ENCODE data around the gene TSPEAR.

DNA sequence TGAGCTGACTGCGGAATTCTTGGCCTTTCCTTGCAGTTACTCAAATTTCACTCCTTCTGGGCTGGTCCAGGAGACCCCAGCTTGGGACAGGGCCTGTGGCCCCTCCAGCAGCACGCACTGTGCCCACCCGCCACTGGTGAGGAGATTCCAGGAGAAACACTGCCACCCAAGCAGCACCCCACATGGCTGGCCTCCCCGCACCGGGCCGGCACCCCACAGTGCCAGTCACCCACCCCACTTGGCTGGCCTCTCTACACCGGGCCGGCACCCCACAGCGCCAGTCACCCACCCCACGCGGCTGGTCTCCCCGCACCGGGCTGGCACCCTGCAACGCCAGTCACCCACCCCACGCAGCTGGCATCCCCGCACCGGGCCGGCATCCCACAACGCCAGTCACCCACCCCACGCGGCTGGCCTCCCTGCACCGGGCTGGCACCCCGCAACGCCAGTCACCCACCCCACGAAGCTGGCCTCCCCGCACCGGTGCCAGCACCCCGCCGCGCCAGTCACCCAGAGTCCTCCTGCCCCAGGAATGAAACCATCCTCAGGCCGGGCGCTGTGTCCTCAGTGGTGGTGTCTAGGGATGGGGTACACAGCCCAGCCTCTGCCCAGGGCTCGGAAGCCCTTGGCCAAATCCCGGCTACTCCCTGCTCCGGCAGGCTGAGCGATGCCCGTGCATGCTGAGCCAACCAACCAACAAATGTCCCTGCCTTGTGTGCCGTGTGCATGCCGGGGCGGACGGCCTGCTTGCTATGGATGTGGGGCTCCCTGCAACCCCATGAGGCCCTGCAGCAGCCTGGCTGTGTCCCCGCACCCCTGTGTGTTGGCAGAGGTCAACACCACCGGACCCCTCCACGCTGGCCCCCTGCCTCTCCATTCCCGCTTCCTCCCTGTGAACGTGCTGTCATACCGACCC is 38.6 kb upstream of the TSPEAR start:
- TF ChIP-seq, protein P1, sequence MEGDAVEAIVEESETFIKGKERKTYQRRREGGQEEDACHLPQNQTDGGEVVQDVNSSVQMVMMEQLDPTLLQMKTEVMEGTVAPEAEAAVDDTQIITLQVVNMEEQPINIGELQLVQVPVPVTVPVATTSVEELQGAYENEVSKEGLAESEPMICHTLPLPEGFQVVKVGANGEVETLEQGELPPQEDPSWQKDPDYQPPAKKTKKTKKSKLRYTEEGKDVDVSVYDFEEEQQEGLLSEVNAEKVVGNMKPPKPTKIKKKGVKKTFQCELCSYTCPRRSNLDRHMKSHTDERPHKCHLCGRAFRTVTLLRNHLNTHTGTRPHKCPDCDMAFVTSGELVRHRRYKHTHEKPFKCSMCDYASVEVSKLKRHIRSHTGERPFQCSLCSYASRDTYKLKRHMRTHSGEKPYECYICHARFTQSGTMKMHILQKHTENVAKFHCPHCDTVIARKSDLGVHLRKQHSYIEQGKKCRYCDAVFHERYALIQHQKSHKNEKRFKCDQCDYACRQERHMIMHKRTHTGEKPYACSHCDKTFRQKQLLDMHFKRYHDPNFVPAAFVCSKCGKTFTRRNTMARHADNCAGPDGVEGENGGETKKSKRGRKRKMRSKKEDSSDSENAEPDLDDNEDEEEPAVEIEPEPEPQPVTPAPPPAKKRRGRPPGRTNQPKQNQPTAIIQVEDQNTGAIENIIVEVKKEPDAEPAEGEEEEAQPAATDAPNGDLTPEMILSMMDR (IDR thresholded peaks at IDR 0.05): no peak
- TF ChIP-seq POLR2AphosphoS5 (IDR thresholded peaks at IDR 0.05) (no peak), POLR2A (IDR thresholded peaks at IDR 0.05) (no peak)
